Smooth muscle cell (in vitro differentiated cells): ENCODE data around the gene PSMG4. TPM values are rescaled to one million over a fixed set of nuclear protein-coding genes. Genes with fewer than 3 reads are reported as not detected.

Source experiments
- DNase-seq: peaks from one replicate; lab custom pipeline; 2025; ENCODE audit not compliant: unreplicated experiment; lab: John Stamatoyannopoulos, UW
- H2AFZ ChIP-seq: fragments of 200-600 bp; sonication (generic); 2 replicates; pipeline ENCODE4 v1.6.0; 2016; ENCODE audit warnings: antibody characterized with exemption, low read depth, mild to moderate bottlenecking
- H3F3A ChIP-seq: fragments of 200-600 bp; sonication (generic); 2 replicates; pipeline ENCODE4 v1.6.0; 2017; ENCODE audit warnings: antibody characterized with exemption, low read depth
- H3K27ac ChIP-seq: fragments of 200-600 bp; sonication (generic); 2 replicates; pipeline ENCODE4 v1.5.1; 2016; ENCODE audit warnings: low read depth, mild to moderate bottlenecking
- H3K27me3 ChIP-seq: fragments of 200-600 bp; sonication (generic); 2 replicates; pipeline ENCODE4 v1.6.1; 2016; ENCODE audit warnings: low read depth, mild to moderate bottlenecking
- H3K36me3 ChIP-seq: fragments of 200-600 bp; sonication (generic); 2 replicates; pipeline ENCODE4 v1.5.1; 2016; ENCODE audit warnings: low read depth
- H3K4me1 ChIP-seq: fragments of 200-600 bp; sonication (generic); 2 replicates; pipeline ENCODE4 v1.5.1; 2016; ENCODE audit warnings: low read depth
- H3K4me2 ChIP-seq: fragments of 200-600 bp; sonication (generic); 2 replicates; pipeline ENCODE4 v1.6.0; 2016; ENCODE audit warnings: mild to moderate bottlenecking
- H3K4me3 ChIP-seq: fragments of 200-600 bp; sonication (generic); 2 replicates; pipeline ENCODE4 v1.5.1; 2016; ENCODE audit warnings: mild to moderate bottlenecking
- H3K79me2 ChIP-seq: fragments of 200-600 bp; sonication (generic); 2 replicates; pipeline ENCODE4 v1.6.0; 2016; ENCODE audit warnings: low read depth, mild to moderate bottlenecking
- H3K9ac ChIP-seq: fragments of 200-600 bp; sonication (generic); 2 replicates; pipeline ENCODE4 v1.6.0; 2016; ENCODE audit warnings: low read depth
- H3K9me3 ChIP-seq: fragments of 200-600 bp; sonication (generic); replicated peaks from 2 replicates; pipeline ENCODE4 v1.5.1; 2016; ENCODE audit warnings: low read depth
- H4K20me1 ChIP-seq: fragments of 200-600 bp; sonication (generic); 2 replicates; pipeline ENCODE4 v1.6.0; 2016; ENCODE audit warnings: low read depth
- CTCF ChIP-seq: fragments of 200-600 bp; sonication (generic); IDR thresholded peaks from 2 replicates; pipeline ENCODE4 v1.5.1; 2017; ENCODE audit warnings: borderline replicate concordance, mild to moderate bottlenecking, antibody characterized with exemption; ENCODE audit not compliant: insufficient read depth, poor library complexity, severe bottlenecking
- whole genome bisulfite sequencing: methylation state at CpG from one replicate; pipeline ENCODE4 v1.1.7; 2016; ENCODE audit warnings: low lambda C conversion rate; 5-methylcytosine and 5-hydroxymethylcytosine counted together
- polyA plus RNA-seq: library from polyadenylated mRNA; unstranded; fragments of >200 nt; fragmentation: Nextera tagmentation; extraction: Ambion mirVana; gene quantifications from 2 replicates; pipeline ENCODE4 v1.2.1, GENCODE V29; 2016
- total RNA-seq: library from RNA; depleted of rRNA; stranded (reverse); fragments of >200 nt; gene quantifications from 2 replicates; pipeline ENCODE4 v1.2.3, GENCODE V29; 2014

The PSMG4 gene
- total and polyA plus RNA-seq, 2 experiments from 2014 or later = 10.9 to 12.5 TPM

DNA sequence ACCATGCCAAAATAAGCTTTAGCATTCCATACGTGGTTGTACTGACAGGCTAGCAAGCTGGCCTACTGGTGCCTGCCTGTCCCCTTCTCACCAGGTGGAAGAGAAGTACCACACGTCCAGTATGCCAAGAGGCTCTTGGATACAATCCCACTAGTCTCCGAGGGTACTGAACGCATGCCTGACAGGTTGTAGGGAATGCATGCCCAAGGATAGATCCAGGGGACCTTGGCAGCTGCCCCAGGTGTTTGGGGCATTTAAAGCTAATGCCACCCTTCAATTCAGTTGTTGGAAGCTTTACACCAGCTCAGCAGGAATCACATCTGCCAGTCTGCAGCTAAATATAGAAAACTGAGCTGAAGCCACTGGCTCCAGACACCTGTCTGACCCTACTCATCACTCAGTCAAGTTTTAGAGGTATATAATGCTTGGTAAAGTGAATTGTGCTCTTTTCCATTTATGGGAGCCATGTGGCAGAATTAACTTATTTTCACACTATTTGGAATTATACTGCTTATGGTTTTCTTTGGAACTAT is 36.2 kb upstream of the PSMG4 start:
- H2AFZ ChIP-seq = no peak overlapping the region
- H3K9ac ChIP-seq = no peak overlapping the region
- H3K4me3 ChIP-seq = no peak overlapping the region
- no peak for TF ChIP-seq CTCF
- DNase-seq = no peak
- no peak overlapping the region for H3K27ac ChIP-seq
- no peaks in the 10 kb centered on the region for H3F3A ChIP-seq
- H3K36me3 ChIP-seq = no peaks in the 10 kb centered on the region
- no peaks in the 10 kb centered on the region for H3K79me2 ChIP-seq
- H3K4me1 ChIP-seq = peaks cover 6% of the 10 kb centered on the region
- no peak overlapping the region for H3K4me2 ChIP-seq
- no peaks in the 10 kb centered on the region for H3K9me3 ChIP-seq
- H3K27me3 ChIP-seq = peaks cover 4% of the 10 kb centered on the region
- H4K20me1 ChIP-seq = peaks cover 5% of the 10 kb centered on the region
- 92% methylated on average over 4 of the region's 4 CpGs for WGBS

DNA sequence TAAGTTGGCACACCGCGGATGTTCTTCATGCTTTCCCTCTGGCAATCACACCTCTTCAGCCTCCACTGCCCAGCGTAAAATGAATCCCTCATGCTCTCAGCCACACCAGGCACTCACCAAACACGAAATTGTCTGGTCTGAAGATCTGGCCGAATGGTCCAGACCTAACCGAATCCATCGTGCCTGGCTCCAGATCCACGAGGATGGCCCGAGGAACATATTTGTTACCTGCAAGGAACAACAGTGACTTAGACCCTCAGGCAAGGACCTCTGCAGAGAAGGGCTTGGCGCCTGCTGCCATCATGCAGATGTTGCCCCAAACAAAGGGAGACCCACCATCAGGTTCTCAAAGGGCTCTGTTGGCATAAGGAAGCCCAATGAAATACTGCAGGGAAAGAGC is 32.7 kb upstream of the PSMG4 start:
- Histone ChIP-seq H2AFZ (no peak overlapping the region), H3K27ac (no peak overlapping the region), H3F3A (peaks cover 9% of the 10 kb centered on the region), H3K9ac (no peak overlapping the region), H3K4me3 (peak overlapping the region; percentile 57), H3K27me3 (peaks cover 37% of the 10 kb centered on the region), H3K4me2 (peak overlapping the region; percentile 84), H3K4me1 (peaks cover 29% of the 10 kb centered on the region), H3K79me2 (no peaks in the 10 kb centered on the region), H4K20me1 (peaks cover 5% of the 10 kb centered on the region), H3K9me3 (no peaks in the 10 kb centered on the region), H3K36me3 (no peaks in the 10 kb centered on the region)
- no peak for TF ChIP-seq CTCF
- WGBS = 68% methylated on average over 10 of the region's 10 CpGs
- no peak for DNase-seq

DNA sequence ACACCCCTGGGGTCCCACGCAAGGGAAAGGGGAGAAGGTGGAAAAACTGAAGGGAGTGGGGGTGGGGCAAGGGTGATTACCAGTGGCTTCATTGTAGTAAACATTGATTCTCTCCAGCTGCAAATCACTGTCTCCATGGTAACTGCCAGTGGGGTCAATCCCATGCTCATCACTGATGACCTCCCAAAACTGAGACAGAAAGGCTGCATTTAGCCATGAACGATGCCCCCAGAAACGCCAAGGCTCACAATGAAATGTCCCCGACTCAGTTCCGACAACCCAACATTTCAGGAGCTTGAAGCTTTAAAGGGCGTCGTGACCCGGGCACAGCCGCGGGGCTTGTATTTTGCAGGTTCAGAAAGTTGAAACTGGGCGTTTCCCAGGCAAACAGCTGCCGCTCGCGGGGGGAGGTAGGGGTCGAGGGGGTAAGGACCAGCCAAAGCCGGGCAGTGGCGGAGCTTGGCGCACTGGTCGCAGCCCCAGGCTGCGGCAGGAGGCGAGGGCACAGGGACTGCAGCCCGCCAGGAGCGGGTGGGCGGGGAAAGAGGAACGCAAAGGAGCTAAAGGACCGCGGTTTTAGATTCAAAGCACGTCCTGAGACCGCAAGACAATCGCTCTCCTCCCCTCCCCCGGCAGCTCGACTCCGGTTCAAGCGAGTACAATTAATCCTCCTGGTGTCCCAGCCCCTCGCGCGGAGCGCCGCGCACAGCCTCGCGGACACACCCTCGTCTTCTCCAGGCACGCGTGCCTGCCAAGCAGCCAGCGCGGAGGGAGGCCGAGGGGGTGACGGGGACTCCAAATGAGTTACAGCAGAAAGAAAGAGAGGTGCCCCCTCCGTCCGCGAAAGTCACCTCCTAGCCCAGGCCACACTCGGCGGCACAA is 32.0 kb upstream of the PSMG4 start:
- 2% methylated on average over 53 of the region's 54 CpGs for WGBS
- Histone ChIP-seq H3K4me1 (peaks cover 29% of the 10 kb centered on the region), H2AFZ (peak overlapping the region; percentile 8), H3K4me2 (peak overlapping the region; percentile 84), H3K9ac (peak overlapping the region; percentile 27), H3K27ac (no peak overlapping the region), H4K20me1 (peaks cover 5% of the 10 kb centered on the region), H3F3A (peaks cover 13% of the 10 kb centered on the region), H3K9me3 (no peaks in the 10 kb centered on the region), H3K36me3 (no peaks in the 10 kb centered on the region), H3K27me3 (peaks cover 37% of the 10 kb centered on the region), H3K79me2 (no peaks in the 10 kb centered on the region), H3K4me3 (peak overlapping the region; percentile 57)
- no peak for DNase-seq
- no peak for TF ChIP-seq CTCF
